ENCODE results near the gene SF1. TPM values are rescaled to one million over a fixed set of nuclear protein-coding genes. Genes with fewer than 3 reads are reported as not detected.
A peak's percentile ranks its signal among the peaks of the same experiment; 100 is the strongest.

The SF1 gene
- 640 and 687 TPM in 2 replicates for total RNA-seq

GRCh38 chr11:64778473-64779298 lies at the start of gene SF1:
TSS of gene SF1 (minus strand) at chr11:64778542. CDS start at chr11:64778392, 150 bp downstream.
- H3K27ac Mint-ChIP-seq = peak within 1 kb of the TSS; percentile 99
- ChIA-PET POLR2A (interaction anchor here (0.5 to 6.5 kb wide), 60 partner anchors 8 to 1989 kb away, joined by 3 to 197 read pairs (median 5); partner anchors contain the start of genes ARL2, CAPN1, CCDC88B and CDC42BPG), CTCF (interaction anchor here (0.9 to 1.4 kb wide), 5 partner anchors 21 to 90 kb away, joined by 3 to 4 read pairs (median 3); partner anchors contain the start of gene CDC42BPG)
- no peak for TF ChIP-seq CTCF (IDR thresholded peaks at IDR 0.05)
- ATAC-seq (ENCODE audit: low read depth) (peak; percentile 81), DNase-seq (peak; percentile 91)
- peaks cover 75% of the 10 kb centered on the region for H3K4me1 Mint-ChIP-seq
- intact Hi-C loops (cut with micrococcal nuclease) = loop anchor here (1.0 to 10.0 kb wide), 9 partner anchors 24 to 534 kb away; partner anchors contain the start of genes ATG2A, EHD1, FKBP2 and MEN1
- no peaks in the 10 kb centered on the region for H3K9me3 Mint-ChIP-seq
- H3K36me3 Mint-ChIP-seq (ENCODE audit: low read depth) = peaks cover 41% of the 10 kb centered on the region
- H3K4me3 Mint-ChIP-seq = peak within 1 kb of the TSS; percentile 90
- no peaks in the 10 kb centered on the region for H3K27me3 Mint-ChIP-seq

GRCh38 chr11:64827451-64827839 lies 49.1 kb upstream of the SF1 start:
- ChIA-PET CTCF (no interaction called here), POLR2A (no interaction called here)
- Mint-ChIP-seq H3K36me3 (ENCODE audit: low read depth) (peaks cover 8% of the 10 kb centered on the region), H3K4me3 (no peak overlapping the region), H3K27ac (no peak overlapping the region), H3K27me3 (no peaks in the 10 kb centered on the region), H3K9me3 (no peaks in the 10 kb centered on the region), H3K4me1 (peaks cover 2% of the 10 kb centered on the region)
- intact Hi-C loops (cut with micrococcal nuclease) = no loop called here
- DNase-seq = no peak
- no peak for ATAC-seq (ENCODE audit: low read depth)
- TF ChIP-seq CTCF (IDR thresholded peaks at IDR 0.05) = no peak

- no peaks in the 10 kb centered on the region for H3K9me3 Mint-ChIP-seq
- no peak overlapping the region for H3K27ac Mint-ChIP-seq
- ChIA-PET POLR2A (interaction anchor here (0.5 kb wide), 1 partner anchor 17 kb away, joined by 3 read pairs; no protein-coding TSS in a partner anchor), CTCF (no interaction called here)
- no peaks in the 10 kb centered on the region for H3K27me3 Mint-ChIP-seq
- no peak overlapping the region for H3K4me3 Mint-ChIP-seq
- no peak for TF ChIP-seq CTCF (IDR thresholded peaks at IDR 0.05)
- intact Hi-C loops (cut with micrococcal nuclease) = no loop called here
- H3K4me1 Mint-ChIP-seq = peaks cover 2% of the 10 kb centered on the region
- peaks cover 5% of the 10 kb centered on the region for H3K36me3 Mint-ChIP-seq (ENCODE audit: low read depth)
- DNase-seq (no peak), ATAC-seq (ENCODE audit: low read depth) (no peak)
These were observed 48.5 kb upstream of the SF1 start for GRCh38 chr11:64826578-64827450.

GRCh38 chr11:64826062-64826461 lies 47.7 kb upstream of the SF1 start:
- DNase-seq (no peak), ATAC-seq (ENCODE audit: low read depth) (no peak)
- H3K4me3 Mint-ChIP-seq = no peak overlapping the region
- intact Hi-C loops (cut with micrococcal nuclease) = no loop called here
- H3K27me3 Mint-ChIP-seq = no peaks in the 10 kb centered on the region
- CTCF ChIA-PET = no interaction called here
- TF ChIP-seq CTCF (IDR thresholded peaks at IDR 0.05) = no peak
- H3K4me1 Mint-ChIP-seq = peaks cover 2% of the 10 kb centered on the region
- POLR2A ChIA-PET = no interaction called here
- no peak overlapping the region for H3K27ac Mint-ChIP-seq
- H3K9me3 Mint-ChIP-seq = no peaks in the 10 kb centered on the region
- peaks cover 2% of the 10 kb centered on the region for H3K36me3 Mint-ChIP-seq (ENCODE audit: low read depth)

All from activated B cell treated with CpG ODN at 0.5 μM for 24 hours (primary cell).